HL-60 (cell line): Measurements from ENCODE around the gene FOXK2.

Source experiments
- DNase-seq, 2 experiments: peaks; one replicate each; pipeline ENCODE4 v3.0.0-alpha.2; 2010 to 2020; ENCODE audit warnings: low read depth in 1 of 2, low spot score in 1 of 2
- H3K27ac ChIP-seq: fragments of 250-450 bp; sonication (Bioruptor Pico); replicated peaks from 2 replicates; pipeline ENCODE4 v1.5.1; 2020; ENCODE audit warnings: mild to moderate bottlenecking, moderate library complexity
- H3K27me3 ChIP-seq: fragments of 250-450 bp; sonication (Bioruptor Pico); 2 replicates; pipeline ENCODE4 v1.5.1; 2021; ENCODE audit warnings: mild to moderate bottlenecking, moderate library complexity; ENCODE audit not compliant: insufficient read depth, poor library complexity, severe bottlenecking
- H3K4me3 ChIP-seq: replicated peaks from 2 replicates; pipeline ENCODE4 v1.5.1; 2011; ENCODE audit warnings: mild to moderate bottlenecking, control low read depth, low read length; ENCODE audit not compliant: insufficient read depth
- GABPA ChIP-seq: IDR thresholded peaks from 2 replicates; pipeline ENCODE4 v1.6.1; 2012; ENCODE audit warnings: low read depth
- POLR2AphosphoS5 ChIP-seq: IDR thresholded peaks from 2 replicates; pipeline ENCODE4 v1.6.1; 2012; ENCODE audit warnings: low read depth
- REST ChIP-seq: IDR thresholded peaks from 2 replicates; pipeline ENCODE4 v1.6.1; 2012; ENCODE audit warnings: low read depth; ENCODE audit not compliant: insufficient replicate concordance
- SPI1 ChIP-seq: IDR thresholded peaks from 2 replicates; pipeline ENCODE4 v1.6.1; 2012; ENCODE audit warnings: low read depth, mild to moderate bottlenecking, borderline replicate concordance
- TF ChIP-seq, protein P1 (sequence below): IDR thresholded peaks from one replicate; pipeline ENCODE4 v1.5.1; 2011; ENCODE audit warnings: low read length, control low read depth, inconsistent platforms; ENCODE audit not compliant: insufficient read depth

FOXK2 gene

DNA sequence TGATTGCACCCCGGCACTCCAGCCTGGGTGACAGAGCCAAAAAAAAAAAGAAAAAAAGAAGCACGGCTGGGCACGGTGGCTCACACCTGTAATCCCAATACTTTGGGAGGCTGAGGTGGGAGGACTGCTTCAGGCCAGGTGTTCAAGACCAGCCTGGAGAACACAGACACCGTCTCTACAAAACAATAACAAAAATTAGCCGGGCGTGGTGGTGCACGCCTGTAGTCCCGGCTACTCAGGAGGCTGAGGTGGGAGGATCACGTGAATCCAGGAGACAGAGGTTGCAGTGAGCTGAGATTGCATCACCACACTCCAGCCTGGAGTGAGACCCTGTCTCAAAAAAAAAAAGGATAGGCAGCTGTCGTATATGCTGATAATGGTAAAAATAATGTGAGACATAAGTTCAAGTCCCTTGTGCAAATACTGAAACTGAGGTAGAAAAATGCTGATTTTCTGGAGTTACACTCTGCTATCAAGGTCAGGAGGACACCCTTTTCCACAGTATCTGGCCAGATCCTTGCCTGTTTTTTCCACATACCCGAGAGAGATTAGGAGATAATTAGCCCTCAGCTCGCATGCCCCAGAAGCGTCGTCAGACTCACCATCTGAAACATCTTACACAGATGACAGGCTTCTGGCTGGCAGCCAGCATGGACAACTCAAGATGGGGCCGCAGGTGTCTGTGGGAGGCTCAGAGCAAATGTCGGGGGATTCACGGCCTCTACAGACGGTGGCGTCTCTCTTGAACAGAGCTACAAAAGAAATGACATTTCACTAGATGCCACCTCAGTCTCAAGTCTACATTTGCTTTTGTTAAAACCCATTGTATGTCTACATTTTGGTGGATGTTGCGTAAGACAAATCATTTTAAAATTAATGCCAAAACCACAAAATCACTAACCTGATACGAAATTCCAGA, 91.9 kb downstream of the FOXK2 start:
- DNase-seq = no peak
- TF ChIP-seq, protein P1, sequence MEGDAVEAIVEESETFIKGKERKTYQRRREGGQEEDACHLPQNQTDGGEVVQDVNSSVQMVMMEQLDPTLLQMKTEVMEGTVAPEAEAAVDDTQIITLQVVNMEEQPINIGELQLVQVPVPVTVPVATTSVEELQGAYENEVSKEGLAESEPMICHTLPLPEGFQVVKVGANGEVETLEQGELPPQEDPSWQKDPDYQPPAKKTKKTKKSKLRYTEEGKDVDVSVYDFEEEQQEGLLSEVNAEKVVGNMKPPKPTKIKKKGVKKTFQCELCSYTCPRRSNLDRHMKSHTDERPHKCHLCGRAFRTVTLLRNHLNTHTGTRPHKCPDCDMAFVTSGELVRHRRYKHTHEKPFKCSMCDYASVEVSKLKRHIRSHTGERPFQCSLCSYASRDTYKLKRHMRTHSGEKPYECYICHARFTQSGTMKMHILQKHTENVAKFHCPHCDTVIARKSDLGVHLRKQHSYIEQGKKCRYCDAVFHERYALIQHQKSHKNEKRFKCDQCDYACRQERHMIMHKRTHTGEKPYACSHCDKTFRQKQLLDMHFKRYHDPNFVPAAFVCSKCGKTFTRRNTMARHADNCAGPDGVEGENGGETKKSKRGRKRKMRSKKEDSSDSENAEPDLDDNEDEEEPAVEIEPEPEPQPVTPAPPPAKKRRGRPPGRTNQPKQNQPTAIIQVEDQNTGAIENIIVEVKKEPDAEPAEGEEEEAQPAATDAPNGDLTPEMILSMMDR = no peak
- TF ChIP-seq REST = no peak
- TF ChIP-seq POLR2AphosphoS5 = no peak
- TF ChIP-seq GABPA = no peak
- no peak for TF ChIP-seq SPI1

GRCh38 chr17:82613283-82614094, 94.0 kb downstream of the FOXK2 start:
- no peak for DNase-seq
- Histone ChIP-seq H3K27ac (no peak overlapping the region), H3K27me3 (no peaks in the 10 kb centered on the region), H3K4me3 (no peak overlapping the region)
- no peak for TF ChIP-seq SPI1
- TF ChIP-seq GABPA = no peak
- TF ChIP-seq POLR2AphosphoS5 = no peak
- TF ChIP-seq, protein P1 = no peak
- no peak for TF ChIP-seq REST

More for the DNA sequence above, 91.9 kb downstream of the FOXK2 start:
- no peak overlapping the region for H3K4me3 ChIP-seq
- no peak overlapping the region for H3K27ac ChIP-seq
- no peaks in the 10 kb centered on the region for H3K27me3 ChIP-seq

- no peak for TF ChIP-seq SPI1
- TF ChIP-seq, protein P1 = no peak
- TF ChIP-seq POLR2AphosphoS5 = no peak
- no peaks in the 10 kb centered on the region for H3K27me3 ChIP-seq
- no peak overlapping the region for H3K27ac ChIP-seq
- DNase-seq = no peak
- H3K4me3 ChIP-seq = no peak overlapping the region
Measured at GRCh38 chr17:82614095-82614631, 94.6 kb downstream of the FOXK2 start.
